Neural progenitor cell (in vitro differentiated cells): ENCODE results near the gene ZFAND6.

Source experiments
- EZH2 ChIP-seq: fragments of 200-600 bp; sonication (generic); IDR thresholded peaks from 2 replicates; pipeline ENCODE4 v1.6.1; 2017; ENCODE audit warnings: antibody characterized with exemption, mild to moderate bottlenecking, moderate library complexity
- EZH2phosphoT487 ChIP-seq: fragments of 200-600 bp; sonication (generic); IDR thresholded peaks from 2 replicates; pipeline ENCODE4 v1.6.1; 2017; ENCODE audit warnings: antibody characterized with exemption
- TF ChIP-seq, protein P1 (sequence below): fragments of 200-600 bp; sonication (generic); IDR thresholded peaks from 2 replicates; pipeline ENCODE4 v1.5.1; 2017; ENCODE audit warnings: antibody characterized with exemption, mild to moderate bottlenecking

DNA sequence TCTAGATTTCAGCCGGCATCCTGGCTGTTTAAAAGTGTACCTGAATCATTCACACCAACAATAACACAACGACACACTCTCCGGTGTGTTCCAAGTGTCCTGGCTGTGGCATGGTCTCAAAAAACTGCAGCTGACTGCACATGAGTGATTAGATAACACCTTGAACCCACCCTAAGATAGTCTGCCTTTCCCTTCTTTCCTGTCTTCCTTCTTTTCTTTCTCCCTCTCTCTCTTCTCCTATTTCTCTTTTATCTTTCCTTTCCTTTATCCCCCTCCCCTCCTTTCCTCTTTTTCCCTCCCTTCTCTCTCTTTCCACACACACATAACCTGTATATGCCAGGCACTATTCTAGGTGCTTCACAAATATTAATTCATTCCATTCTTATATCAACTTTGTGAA, 92.1 kb downstream of the ZFAND6 start:
- TF ChIP-seq, protein P1, sequence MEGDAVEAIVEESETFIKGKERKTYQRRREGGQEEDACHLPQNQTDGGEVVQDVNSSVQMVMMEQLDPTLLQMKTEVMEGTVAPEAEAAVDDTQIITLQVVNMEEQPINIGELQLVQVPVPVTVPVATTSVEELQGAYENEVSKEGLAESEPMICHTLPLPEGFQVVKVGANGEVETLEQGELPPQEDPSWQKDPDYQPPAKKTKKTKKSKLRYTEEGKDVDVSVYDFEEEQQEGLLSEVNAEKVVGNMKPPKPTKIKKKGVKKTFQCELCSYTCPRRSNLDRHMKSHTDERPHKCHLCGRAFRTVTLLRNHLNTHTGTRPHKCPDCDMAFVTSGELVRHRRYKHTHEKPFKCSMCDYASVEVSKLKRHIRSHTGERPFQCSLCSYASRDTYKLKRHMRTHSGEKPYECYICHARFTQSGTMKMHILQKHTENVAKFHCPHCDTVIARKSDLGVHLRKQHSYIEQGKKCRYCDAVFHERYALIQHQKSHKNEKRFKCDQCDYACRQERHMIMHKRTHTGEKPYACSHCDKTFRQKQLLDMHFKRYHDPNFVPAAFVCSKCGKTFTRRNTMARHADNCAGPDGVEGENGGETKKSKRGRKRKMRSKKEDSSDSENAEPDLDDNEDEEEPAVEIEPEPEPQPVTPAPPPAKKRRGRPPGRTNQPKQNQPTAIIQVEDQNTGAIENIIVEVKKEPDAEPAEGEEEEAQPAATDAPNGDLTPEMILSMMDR = no peak
- TF ChIP-seq EZH2 (no peak), EZH2phosphoT487 (no peak)
